Ascending aorta (tissue), 2 donors: Measurements from ENCODE around the gene ELFN1. TPM values are rescaled to one million over a fixed set of nuclear protein-coding genes. Genes with fewer than 3 reads are reported as not detected.

ENCODE experiments used
- DNase-seq, 2 donors: peaks; one replicate each; pipeline ENCODE4 v3.0.0-alpha.2; 2019; ENCODE audit warnings: low spot score in 2 of 2
- H3K27ac ChIP-seq, 2 donors: fragments of 200-600 bp; sonication (generic); one replicate each; pipeline ENCODE4 v1.5.1; 2016 to 2017; ENCODE audit warnings: mild to moderate bottlenecking in 1 of 2
- H3K27me3 ChIP-seq: fragments of 200-600 bp; sonication (generic); one replicate; pipeline ENCODE4 v1.5.1; 2017
- H3K36me3 ChIP-seq, 2 donors: fragments of 200-600 bp; sonication (generic); one replicate each; pipeline ENCODE4 v1.5.1; 2016
- H3K4me1 ChIP-seq, 2 donors: fragments of 200-600 bp; sonication (generic); one replicate each; pipeline ENCODE4 v1.5.1; 2016 to 2017; ENCODE audit warnings: mild to moderate bottlenecking in 1 of 2
- H3K4me3 ChIP-seq, 2 donors: fragments of 200-600 bp; sonication (generic); one replicate each; pipeline ENCODE4 v1.5.1; 2016 to 2017; ENCODE audit warnings: mild to moderate bottlenecking in 1 of 2
- H3K9me3 ChIP-seq, 2 donors: fragments of 200-600 bp; sonication (generic); one replicate each; pipeline ENCODE4 v1.5.1; 2016
- CTCF ChIP-seq, 3 experiments: fragments of 200-600 bp in 2 of 3; fragments of 450-650 bp in 1 of 3; sonication (generic) in 2 of 3; IDR thresholded peaks; one replicate each; pipeline ENCODE4 v1.5.1; 2016 to 2019; ENCODE audit warnings: antibody characterized with exemption in 3 of 3, mild to moderate bottlenecking in 1 of 3, moderate library complexity in 1 of 3
- intact Hi-C: fragments of 100-400 bp; cut with DNase I; formaldehyde crosslinking; loops from one replicate; pipeline ENCODE4 v1.15.1; 2023
- total RNA-seq: library from RNA; depleted of rRNA; stranded (reverse); fragments of >200 nt; gene quantifications from one replicate; pipeline ENCODE4 v1.1.0, GENCODE V29; 2016

Gene ELFN1
- total RNA-seq, 1 donor from 2014 or later = 7.3 TPM

- intact Hi-C loops = no loop called here
- TF ChIP-seq CTCF (IDR thresholded peaks at IDR 0.05) = no peak
- no peak for DNase-seq
- Histone ChIP-seq H3K36me3 (no peaks in the 10 kb centered on the region), H3K4me1 (peaks cover 0 to 11% of the 10 kb centered on the region in 2 donors), H3K4me3 (no peak overlapping the region), H3K9me3 (no peaks in the 10 kb centered on the region), H3K27ac (no peak overlapping the region), H3K27me3 (no peaks in the 10 kb centered on the region)
These were observed 18.2 kb upstream of the ELFN1 start for GRCh38 chr7:1651891-1652290.

GRCh38 chr7:1653500-1653899 lies 16.6 kb upstream of the ELFN1 start:
- no peaks in the 10 kb centered on the region for H3K27me3 ChIP-seq
- H3K27ac ChIP-seq = no peak overlapping the region
- peaks cover 0 to 2% of the 10 kb centered on the region in 2 donors for H3K4me1 ChIP-seq
- TF ChIP-seq CTCF (IDR thresholded peaks at IDR 0.05) = no peak
- DNase-seq = no peak
- no peaks in the 10 kb centered on the region for H3K9me3 ChIP-seq
- no peaks in the 10 kb centered on the region for H3K36me3 ChIP-seq
- intact Hi-C loops = no loop called here
- no peak overlapping the region for H3K4me3 ChIP-seq

GRCh38 chr7:1654111-1654510 lies 16.0 kb upstream of the ELFN1 start:
- no peak for DNase-seq
- Histone ChIP-seq H3K4me3 (no peak overlapping the region), H3K4me1 (no peaks in the 10 kb centered on the region), H3K27me3 (no peaks in the 10 kb centered on the region), H3K27ac (no peak overlapping the region), H3K9me3 (no peaks in the 10 kb centered on the region), H3K36me3 (no peaks in the 10 kb centered on the region)
- no peak for TF ChIP-seq CTCF (IDR thresholded peaks at IDR 0.05)
- intact Hi-C loops = no loop called here

- H3K4me1 ChIP-seq = no peaks in the 10 kb centered on the region
- H3K27me3 ChIP-seq = no peaks in the 10 kb centered on the region
- no peak overlapping the region for H3K4me3 ChIP-seq
- no peaks in the 10 kb centered on the region for H3K36me3 ChIP-seq
- intact Hi-C loops = no loop called here
- no peak for DNase-seq
- H3K9me3 ChIP-seq = no peaks in the 10 kb centered on the region
- H3K27ac ChIP-seq = no peak overlapping the region
- TF ChIP-seq CTCF (IDR thresholded peaks at IDR 0.05) = no peak
These were observed 15.2 kb upstream of the ELFN1 start for GRCh38 chr7:1654738-1655475.

GRCh38 chr7:1659696-1660095 lies 10.4 kb upstream of the ELFN1 start:
- no peak overlapping the region for H3K27ac ChIP-seq
- intact Hi-C loops = loop anchor here (10.0 kb wide), 1 partner anchor 695 kb away; the partner anchor contains the start of gene EIF3B
- H3K4me3 ChIP-seq = no peak overlapping the region
- no peak for DNase-seq
- no peaks in the 10 kb centered on the region for H3K9me3 ChIP-seq
- H3K4me1 ChIP-seq = peaks cover 2 to 7% of the 10 kb centered on the region in 2 donors
- no peak for TF ChIP-seq CTCF (IDR thresholded peaks at IDR 0.05)
- H3K27me3 ChIP-seq = peaks cover 10% of the 10 kb centered on the region
- no peaks in the 10 kb centered on the region for H3K36me3 ChIP-seq
